HG03469 (cell line): ENCODE results near the gene CDKL2.
"Not testable (repeated sequence)": the region's sequence is repeated elsewhere in the genome, so short reads cannot be mapped to it uniquely, and the experiment has no call there.

Experiments used
- ATAC-seq: cut with Tn5 transposase; IDR thresholded peaks from one replicate; pipeline ENCODE4 v1.9.1; 2021; ENCODE audit warnings: mild to moderate bottlenecking, moderate library complexity, moderate number of reproducible peaks; ENCODE audit not compliant: unreplicated experiment

CDKL2 gene

GRCh38 chr4:75630174-75630936 lies at the start of gene CDKL2:
Gene CDKL2, minus strand, starts transcription at chr4:75630528. Its CDS starts 4,540 bp downstream, at chr4:75625988.
- peak; percentile 94 for ATAC-seq

GRCh38 chr4:75678965-75679364 lies 48.6 kb upstream of the CDKL2 start:
- ATAC-seq: no peak

- ATAC-seq: no peak
Observed at GRCh38 chr4:75678473-75678872, 48.1 kb upstream of the CDKL2 start.

GRCh38 chr4:75675004-75675531 lies 44.7 kb upstream of the CDKL2 start:
- ATAC-seq: no peak

DNA sequence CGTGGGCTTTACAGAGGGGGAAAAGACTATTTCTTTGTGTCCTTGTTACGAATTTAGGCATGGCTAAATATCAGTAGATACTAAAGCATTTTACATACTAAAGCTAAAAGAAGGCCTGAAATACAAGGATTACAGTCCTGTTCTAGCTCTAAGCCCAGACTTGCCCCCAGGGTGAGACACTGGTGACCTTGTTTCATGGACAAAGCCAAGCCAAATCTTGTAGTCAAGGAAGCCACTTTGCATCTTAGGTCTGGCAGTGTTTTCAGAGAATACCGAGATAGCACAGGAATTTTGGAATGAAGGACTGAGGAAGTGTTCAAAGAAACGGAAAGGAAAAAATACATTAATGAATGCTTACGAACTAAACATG lies 43.6 kb upstream of the CDKL2 start:
- no peak for ATAC-seq

DNA sequence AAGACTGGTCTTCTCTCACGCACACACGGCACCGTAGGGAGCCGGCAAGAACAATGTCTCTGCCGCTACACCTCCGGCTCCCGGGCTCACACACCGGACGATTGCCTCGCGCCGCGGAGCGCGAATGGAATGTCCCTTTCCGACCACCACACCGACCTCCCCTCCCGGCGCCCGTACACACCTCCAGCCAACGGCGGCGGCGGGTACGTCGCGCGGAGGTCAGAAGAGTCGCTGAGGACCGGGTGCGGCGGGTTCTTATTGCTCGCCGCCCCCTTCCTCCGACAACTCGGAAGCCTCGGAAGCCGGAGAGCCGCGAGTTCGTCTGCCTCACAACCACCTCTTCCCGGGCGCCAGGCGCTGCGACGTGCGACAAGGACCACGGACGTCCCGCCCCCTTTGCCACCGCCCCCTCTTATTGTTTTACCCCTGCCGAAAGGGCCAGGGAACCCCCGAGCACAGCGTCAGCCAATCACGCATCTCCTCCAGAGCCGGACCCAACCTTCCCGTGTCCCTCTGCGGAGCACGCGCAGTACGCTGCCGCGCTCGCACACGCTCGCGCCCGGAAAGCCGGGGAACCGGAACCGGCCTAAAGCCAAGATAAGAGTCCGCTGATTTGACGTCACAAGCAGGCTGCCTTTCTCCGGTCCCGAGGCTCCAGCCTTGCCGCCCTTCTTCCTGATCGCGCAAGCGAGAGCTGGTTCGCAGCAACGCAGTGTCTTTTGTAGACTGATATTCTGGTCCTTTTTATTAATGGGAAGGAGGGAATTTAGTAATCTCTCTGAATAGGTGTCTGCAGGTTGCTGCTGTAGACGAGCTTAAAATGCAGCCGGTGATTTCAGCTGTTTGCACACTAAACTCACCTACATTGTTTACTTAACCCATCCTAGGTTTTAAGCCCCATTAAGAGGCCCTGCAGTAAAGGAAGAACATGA lies 43.0 kb upstream of the CDKL2 start, which contains the start of gene G3BP2:
G3BP2 (minus strand) TSS at position 385 of the 932 bp plus-strand sequence. CDS start 11,386 bp downstream, outside the sequence.
- ATAC-seq: peak; percentile 92

GRCh38 chr4:75672461-75673026 lies 42.2 kb upstream of the CDKL2 start:
- ATAC-seq: peak; percentile 7

DNA sequence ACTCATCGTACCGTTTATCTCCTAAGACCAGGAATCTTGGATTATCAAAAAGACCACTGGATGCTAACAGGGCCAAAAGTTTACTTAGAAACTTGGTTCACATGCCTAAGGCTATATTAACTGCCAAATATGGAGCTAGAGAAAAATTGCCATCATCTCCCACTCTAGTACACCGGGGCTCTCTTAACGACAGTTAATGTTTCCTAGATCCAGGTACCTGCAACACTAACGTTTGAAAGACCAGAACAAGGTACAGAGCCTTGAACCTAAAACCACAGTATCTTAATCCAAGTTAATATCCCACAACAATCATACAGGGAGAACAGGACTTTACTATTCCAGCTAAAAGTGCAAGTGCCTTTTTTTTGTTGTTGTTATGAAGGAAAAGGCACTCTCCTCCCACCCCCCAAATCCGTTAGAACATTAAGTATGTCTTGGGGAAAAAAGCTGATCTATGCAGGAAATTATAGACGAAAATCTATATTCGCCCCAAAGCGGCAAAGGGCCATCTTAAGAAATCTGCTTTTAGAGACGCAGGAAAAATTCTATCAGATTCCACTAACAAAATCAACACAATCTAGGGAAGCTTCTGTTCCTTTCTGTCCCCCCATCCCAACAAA lies 41.6 kb upstream of the CDKL2 start:
- no peak for ATAC-seq

GRCh38 chr4:75668596-75668995 lies 38.3 kb upstream of the CDKL2 start:
- no peak for ATAC-seq

GRCh38 chr4:75667636-75668035 lies 37.3 kb upstream of the CDKL2 start:
- ATAC-seq: not testable (repeated sequence)

DNA sequence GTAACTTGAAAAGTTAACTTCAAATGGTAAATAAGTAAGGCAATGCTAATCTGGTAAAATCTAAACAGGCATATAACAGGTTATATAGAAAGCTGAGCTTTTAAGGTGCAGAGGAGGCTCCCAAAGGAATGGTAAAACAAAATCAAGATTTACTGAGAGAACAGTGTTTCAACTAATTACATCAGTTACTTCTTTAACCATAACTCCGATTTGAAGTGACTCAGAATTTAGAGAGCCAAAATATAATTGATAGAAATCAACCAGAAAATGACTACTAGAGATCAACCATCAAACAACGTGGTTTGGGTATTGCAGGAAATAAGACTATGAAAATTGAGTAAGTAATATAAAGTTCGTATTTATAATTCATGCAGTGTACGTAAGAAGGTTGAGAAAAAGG lies 36.0 kb upstream of the CDKL2 start:
- ATAC-seq: no peak

- not testable (repeated sequence) for ATAC-seq
Observed at GRCh38 chr4:75664604-75665003, 34.3 kb upstream of the CDKL2 start.

GRCh38 chr4:75662626-75663025 lies 32.3 kb upstream of the CDKL2 start:
- ATAC-seq: no peak

- no peak for ATAC-seq
Observed at GRCh38 chr4:75660491-75660890, 30.2 kb upstream of the CDKL2 start.

- ATAC-seq: no peak
Observed at GRCh38 chr4:75659512-75660031, 29.2 kb upstream of the CDKL2 start.

DNA sequence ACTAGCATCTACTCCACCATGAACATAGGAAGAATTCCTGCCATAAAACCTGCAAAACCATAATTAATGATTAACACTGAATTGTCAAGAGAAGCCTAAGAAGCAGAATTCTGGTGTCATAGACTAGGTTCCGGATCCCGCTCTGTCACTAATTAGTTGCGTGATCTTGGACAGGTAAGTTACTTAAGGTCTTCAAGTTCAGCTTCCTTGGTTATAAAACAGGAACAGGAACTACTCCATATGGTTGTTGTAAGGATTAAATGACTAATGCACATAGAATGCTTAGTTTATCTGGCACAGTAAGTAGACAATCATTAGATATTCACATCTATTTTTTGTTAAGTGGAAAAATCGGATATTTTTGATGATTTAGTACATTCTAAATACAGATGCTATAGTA lies 28.5 kb upstream of the CDKL2 start:
- ATAC-seq: no peak

DNA sequence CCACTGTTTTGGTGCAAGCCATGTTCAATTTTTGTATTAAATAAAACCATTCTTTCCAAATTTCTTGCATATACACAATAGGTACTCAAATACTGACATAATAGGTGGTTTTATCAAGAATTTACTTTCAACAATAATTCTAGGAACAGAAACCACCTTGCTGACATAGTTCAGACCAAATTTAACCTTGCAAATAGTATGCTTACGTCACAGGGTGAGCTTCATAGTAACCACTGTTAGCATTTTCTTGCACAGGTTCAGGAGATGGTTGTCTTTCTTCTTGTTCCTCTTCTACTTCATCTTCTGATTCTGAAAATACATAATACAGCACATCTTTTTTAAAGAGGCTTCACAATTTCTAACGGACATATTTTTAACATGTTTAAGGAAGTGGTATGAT lies 25.2 kb upstream of the CDKL2 start:
- no peak for ATAC-seq

DNA sequence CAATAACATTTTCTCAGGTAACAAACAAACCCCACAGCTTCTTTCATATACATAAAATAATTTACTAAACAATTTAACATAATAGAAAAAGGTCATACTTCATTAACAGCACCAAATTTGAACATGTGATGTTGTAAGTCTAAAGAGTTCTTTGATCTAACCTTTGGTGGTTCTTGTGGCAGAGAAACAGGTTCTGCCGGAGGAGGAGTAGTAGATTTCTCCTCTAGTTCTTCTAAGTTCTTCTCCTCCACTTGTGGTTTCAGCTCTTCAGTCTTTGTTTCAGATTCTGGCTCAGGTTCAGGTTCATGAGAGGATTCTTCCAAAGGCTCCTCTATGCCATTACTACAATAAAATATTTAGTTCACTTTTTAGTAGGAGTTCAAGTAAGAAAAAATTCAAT lies 24.6 kb upstream of the CDKL2 start:
- ATAC-seq: no peak

GRCh38 chr4:75653845-75654503 lies 23.6 kb upstream of the CDKL2 start:
- no peak for ATAC-seq

DNA sequence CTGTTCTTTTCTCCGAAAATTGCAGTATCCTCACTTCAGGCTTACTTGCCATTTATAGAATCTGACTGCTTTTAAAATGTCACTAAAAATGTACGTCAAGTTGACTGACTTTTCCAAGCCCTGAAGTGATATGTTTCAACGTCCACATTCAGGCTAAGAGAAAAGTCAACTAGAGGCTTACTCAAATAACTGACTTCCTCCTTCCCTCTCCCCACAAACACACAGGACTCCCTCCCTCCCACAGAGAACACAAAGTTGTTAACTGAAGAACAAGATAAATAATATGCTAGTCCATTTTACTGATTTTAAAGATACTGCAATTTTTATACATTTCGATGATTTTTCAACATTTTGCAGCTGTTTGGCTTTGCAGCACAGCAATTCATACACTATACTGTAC lies 13.8 kb upstream of the CDKL2 start:
- ATAC-seq: no peak
